Right atrium auricular region (tissue), 2 donors: ENCODE data around the gene KTN1. TPM values are rescaled to one million over a fixed set of nuclear protein-coding genes. Genes with fewer than 3 reads are reported as not detected.
A peak's percentile ranks its signal among the peaks of the same experiment; 100 is the strongest.

Experiments
- DNase-seq: peaks from one replicate; pipeline ENCODE4 v3.0.0-alpha.2; 2019; ENCODE audit warnings: low spot score
- H3K27ac ChIP-seq, 2 donors: fragments of 200-600 bp; sonication (generic); 1 replicate in 1 of 2; 2 replicates in 1 of 2; pipeline ENCODE4 v1.5.1; 2016 to 2019
- H3K27me3 ChIP-seq, 2 donors: fragments of 200-600 bp; sonication (generic); one replicate each; pipeline versions ENCODE4 v1.5.1 to v1.6.0; 2017 to 2019
- H3K36me3 ChIP-seq: fragments of 200-600 bp; sonication (generic); one replicate; pipeline ENCODE4 v1.5.1; 2016
- H3K4me1 ChIP-seq, 2 donors: fragments of 200-600 bp; sonication (generic); one replicate each; pipeline versions ENCODE4 v1.5.1 to v1.6.0; 2017 to 2019
- H3K4me3 ChIP-seq, 2 donors: fragments of 200-600 bp; sonication (generic); 1 replicate in 1 of 2; 2 replicates in 1 of 2; pipeline ENCODE4 v1.5.1; 2017 to 2019; ENCODE audit warnings: mild to moderate bottlenecking in 1 of 2, moderate library complexity in 1 of 2
- H3K9me3 ChIP-seq, 2 donors: fragments of 200-600 bp; sonication (generic); one replicate each; pipeline ENCODE4 v1.5.1; 2019
- CTCF ChIP-seq, 2 donors: fragments of 200-600 bp; sonication (generic); IDR thresholded peaks; one replicate each; pipeline ENCODE4 v1.5.1; 2019; ENCODE audit warnings: antibody characterized with exemption in 2 of 2
- total RNA-seq, 2 donors: library from RNA; depleted of rRNA; stranded (reverse); fragments of >200 nt; gene quantifications; one replicate each; pipeline ENCODE4 v1.1.0, GENCODE V29; 2016

Gene KTN1
- total RNA-seq, 2 donors from 2014 or later = 128 to 209 TPM

- H3K4me1 ChIP-seq = no peaks in the 10 kb centered on the region
Observed at GRCh38 chr14:55645845-55646832, 66.1 kb downstream of the KTN1 start.

GRCh38 chr14:55650992-55651391 is 71.0 kb downstream of the KTN1 start:
- Histone ChIP-seq H3K4me1 (no peaks in the 10 kb centered on the region), H3K27me3 (no peaks in the 10 kb centered on the region), H3K9me3 (no peaks in the 10 kb centered on the region), H3K36me3 (peaks cover 71% of the 10 kb centered on the region), H3K27ac (no peak overlapping the region), H3K4me3 (no peak overlapping the region)
- no peak for TF ChIP-seq CTCF (IDR thresholded peaks at IDR 0.05)
- no peak for DNase-seq

More at GRCh38 chr14:55645845-55646832, 66.1 kb downstream of the KTN1 start:
- no peaks in the 10 kb centered on the region for H3K27me3 ChIP-seq
- no peak for TF ChIP-seq CTCF (IDR thresholded peaks at IDR 0.05)
- no peaks in the 10 kb centered on the region for H3K9me3 ChIP-seq
- H3K27ac ChIP-seq = no peak overlapping the region
- no peak for DNase-seq
- peaks cover 52% of the 10 kb centered on the region for H3K36me3 ChIP-seq
- no peak overlapping the region for H3K4me3 ChIP-seq

- DNase-seq = no peak
- Histone ChIP-seq H3K4me3 (no peak overlapping the region), H3K27me3 (no peaks in the 10 kb centered on the region), H3K36me3 (peaks cover 63% of the 10 kb centered on the region), H3K4me1 (no peaks in the 10 kb centered on the region), H3K9me3 (no peaks in the 10 kb centered on the region), H3K27ac (no peak overlapping the region)
- no peak for TF ChIP-seq CTCF (IDR thresholded peaks at IDR 0.05)
Observed at GRCh38 chr14:55654243-55654642, 74.2 kb downstream of the KTN1 start.

- Histone ChIP-seq H3K4me3 (no peak overlapping the region), H3K27ac (peak overlapping the region; percentile 22 to 25), H3K4me1 (no peaks in the 10 kb centered on the region), H3K9me3 (no peaks in the 10 kb centered on the region), H3K27me3 (no peaks in the 10 kb centered on the region), H3K36me3 (peaks cover 36% of the 10 kb centered on the region)
- no peak for TF ChIP-seq CTCF (IDR thresholded peaks at IDR 0.05)
- no peak for DNase-seq
Observed at GRCh38 chr14:55661029-55661428, 81.0 kb downstream of the KTN1 start.

- Histone ChIP-seq H3K36me3 (peaks cover 35% of the 10 kb centered on the region), H3K27me3 (no peaks in the 10 kb centered on the region), H3K9me3 (no peaks in the 10 kb centered on the region), H3K4me3 (no peak overlapping the region), H3K4me1 (no peaks in the 10 kb centered on the region), H3K27ac (peak overlapping the region in 1 of 2 donors; percentile 22)
- no peak for DNase-seq
- TF ChIP-seq CTCF (IDR thresholded peaks at IDR 0.05) = no peak
Observed at GRCh38 chr14:55662752-55663151, 82.7 kb downstream of the KTN1 start.
